ENCODE measurements around the gene PPM1E. TPM values are rescaled to one million over a fixed set of nuclear protein-coding genes. Genes with fewer than 3 reads are reported as not detected.

PPM1E gene
- total and polyA plus RNA-seq, 2 of the 4 experiments (the other 2 are of a cell fraction) = under 0.01 to 0.05 TPM

DNA sequence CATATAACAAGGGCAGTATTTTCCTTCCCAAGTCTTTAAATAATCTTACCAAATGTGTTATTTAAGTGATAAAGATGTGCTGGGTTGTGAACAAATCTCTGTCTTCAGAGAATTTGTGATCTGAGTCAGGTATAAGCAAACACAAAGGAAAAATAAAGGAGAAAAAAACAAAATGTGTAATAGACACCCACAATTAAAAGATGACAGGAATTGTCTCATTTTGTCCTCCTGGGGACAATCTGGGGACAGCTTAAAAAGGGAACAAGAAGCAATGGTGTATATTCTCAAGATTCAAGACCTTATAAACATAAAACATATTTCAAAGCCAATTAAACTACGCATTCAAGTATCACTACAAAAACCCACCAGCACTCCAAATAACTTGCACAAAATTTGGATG is 243.8 kb downstream of the PPM1E start:
- Histone ChIP-seq H4K8ac (ENCODE audit: low read depth in 2 of 2, low read length in 2 of 2) (no peak overlapping the region), H3K9ac (ENCODE audit: low read depth, low read length) (no peak overlapping the region), H3K4me1 (ENCODE audit: control insufficient read depth, insufficient read depth, low read length) (peaks cover 10% of the 10 kb centered on the region), H4K91ac (ENCODE audit: insufficient read depth, low read depth, low read length) (no peak overlapping the region), H4K5ac (ENCODE audit: low read depth, low read length) (no peak overlapping the region), H3K56ac (ENCODE audit: extremely low read depth, insufficient read depth, low read length) (no peak overlapping the region), H2AK9ac (replicated peaks; ENCODE audit: low read depth, low read length, poor library complexity) (no peak overlapping the region), H2AFZ (replicated peaks; ENCODE audit: low read length, poor library complexity) (no peak overlapping the region), H4K20me1 (ENCODE audit: insufficient read depth, low read length) (no peaks in the 10 kb centered on the region), H3K27ac (ENCODE audit: insufficient read depth, low read length) (no peak overlapping the region), H3K27me3 (ENCODE audit: control insufficient read depth, insufficient read depth, low read length) (no peaks in the 10 kb centered on the region), H2BK20ac (ENCODE audit: low read depth, low read length) (no peak overlapping the region), H3K9me3 (ENCODE audit: control insufficient read depth, insufficient read depth, low read length) (no peaks in the 10 kb centered on the region), H2BK120ac (ENCODE audit: low read depth, low read length) (no peak overlapping the region), H3K9me1 (ENCODE audit: insufficient read depth, low read length) (no peaks in the 10 kb centered on the region; the same call in 1 of the 2 replicates), H3K4ac (ENCODE audit: low read depth, low read length) (no peak overlapping the region), H2AK5ac (ENCODE audit: low read depth, low read length) (no peak overlapping the region), H3K23ac (ENCODE audit: low read depth, low read length) (no peak overlapping the region), H3K79me1 (ENCODE audit: low read depth in 1 of 2, low read length in 2 of 2) (peaks cover 0 to 4% of the 10 kb centered on the region in 2 experiments; a peak in 1 of 4 replicates), H2BK15ac (ENCODE audit: low read depth, low read length) (no peak overlapping the region), H3K36me3 (ENCODE audit: control insufficient read depth, insufficient read depth, low read length) (peaks cover 3% of the 10 kb centered on the region; the same call in 1 of the 2 replicates), H3K4me2 (ENCODE audit: low read depth, low read length) (no peak overlapping the region), H3K4me3 (ENCODE audit: insufficient read depth, low read depth, low read length) (no peak overlapping the region), H3K18ac (ENCODE audit: low read depth, low read length) (no peak overlapping the region), H2BK5ac (ENCODE audit: low read depth, low read length, poor library complexity, severe bottlenecking) (no peak overlapping the region), H3K14ac (replicated peaks; ENCODE audit: low read depth, low read length) (no peak overlapping the region)
- no TSS peak for BruUV-seq (replicated peaks)
- TF ChIP-seq CEBPB (IDR thresholded peaks at IDR 0.05; ENCODE audit: low read depth, low read length) (no peak), SMC3 (IDR thresholded peaks at IDR 0.05; ENCODE audit: low read depth, low read length) (no peak), RAD21 (IDR thresholded peaks at IDR 0.05; ENCODE audit: low read length) (no peak), FOS (IDR thresholded peaks at IDR 0.05; ENCODE audit: low read depth, low read length) (no peak), NFE2L2 (IDR thresholded peaks at IDR 0.05; ENCODE audit: low read depth, low read length) (no peak), CHD1 (IDR thresholded peaks at IDR 0.05; ENCODE audit: low read depth, low read length) (no peak), MAFK (IDR thresholded peaks at IDR 0.05; ENCODE audit: low read depth, low read length) (no peak), BHLHE40 (IDR thresholded peaks at IDR 0.05; ENCODE audit: low read depth, low read length) (no peak), MAZ (IDR thresholded peaks at IDR 0.05; ENCODE audit: borderline replicate concordance, low read depth, low read length) (no peak), RCOR1 (IDR thresholded peaks at IDR 0.05; ENCODE audit: insufficient replicate concordance, low read length) (no peak), POLR2A (IDR thresholded peaks at IDR 0.05; ENCODE audit: low read depth, low read length) (no peak), RFX5 (IDR thresholded peaks at IDR 0.05; ENCODE audit: low read depth, low read length) (no peak), MXI1 (IDR thresholded peaks at IDR 0.05; ENCODE audit: borderline replicate concordance, low read depth, low read length) (no peak)
- TF ChIP-seq, protein P1, sequence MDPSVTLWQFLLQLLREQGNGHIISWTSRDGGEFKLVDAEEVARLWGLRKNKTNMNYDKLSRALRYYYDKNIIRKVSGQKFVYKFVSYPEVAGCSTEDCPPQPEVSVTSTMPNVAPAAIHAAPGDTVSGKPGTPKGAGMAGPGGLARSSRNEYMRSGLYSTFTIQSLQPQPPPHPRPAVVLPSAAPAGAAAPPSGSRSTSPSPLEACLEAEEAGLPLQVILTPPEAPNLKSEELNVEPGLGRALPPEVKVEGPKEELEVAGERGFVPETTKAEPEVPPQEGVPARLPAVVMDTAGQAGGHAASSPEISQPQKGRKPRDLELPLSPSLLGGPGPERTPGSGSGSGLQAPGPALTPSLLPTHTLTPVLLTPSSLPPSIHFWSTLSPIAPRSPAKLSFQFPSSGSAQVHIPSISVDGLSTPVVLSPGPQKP (IDR thresholded peaks at IDR 0.05; ENCODE audit: borderline replicate concordance, low read depth, low read length) = no peak
- TF ChIP-seq, protein P2, sequence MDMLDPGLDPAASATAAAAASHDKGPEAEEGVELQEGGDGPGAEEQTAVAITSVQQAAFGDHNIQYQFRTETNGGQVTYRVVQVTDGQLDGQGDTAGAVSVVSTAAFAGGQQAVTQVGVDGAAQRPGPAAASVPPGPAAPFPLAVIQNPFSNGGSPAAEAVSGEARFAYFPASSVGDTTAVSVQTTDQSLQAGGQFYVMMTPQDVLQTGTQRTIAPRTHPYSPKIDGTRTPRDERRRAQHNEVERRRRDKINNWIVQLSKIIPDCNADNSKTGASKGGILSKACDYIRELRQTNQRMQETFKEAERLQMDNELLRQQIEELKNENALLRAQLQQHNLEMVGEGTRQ (IDR thresholded peaks at IDR 0.05; ENCODE audit: low read depth, low read length) = no peak
- TF ChIP-seq, protein P3, sequence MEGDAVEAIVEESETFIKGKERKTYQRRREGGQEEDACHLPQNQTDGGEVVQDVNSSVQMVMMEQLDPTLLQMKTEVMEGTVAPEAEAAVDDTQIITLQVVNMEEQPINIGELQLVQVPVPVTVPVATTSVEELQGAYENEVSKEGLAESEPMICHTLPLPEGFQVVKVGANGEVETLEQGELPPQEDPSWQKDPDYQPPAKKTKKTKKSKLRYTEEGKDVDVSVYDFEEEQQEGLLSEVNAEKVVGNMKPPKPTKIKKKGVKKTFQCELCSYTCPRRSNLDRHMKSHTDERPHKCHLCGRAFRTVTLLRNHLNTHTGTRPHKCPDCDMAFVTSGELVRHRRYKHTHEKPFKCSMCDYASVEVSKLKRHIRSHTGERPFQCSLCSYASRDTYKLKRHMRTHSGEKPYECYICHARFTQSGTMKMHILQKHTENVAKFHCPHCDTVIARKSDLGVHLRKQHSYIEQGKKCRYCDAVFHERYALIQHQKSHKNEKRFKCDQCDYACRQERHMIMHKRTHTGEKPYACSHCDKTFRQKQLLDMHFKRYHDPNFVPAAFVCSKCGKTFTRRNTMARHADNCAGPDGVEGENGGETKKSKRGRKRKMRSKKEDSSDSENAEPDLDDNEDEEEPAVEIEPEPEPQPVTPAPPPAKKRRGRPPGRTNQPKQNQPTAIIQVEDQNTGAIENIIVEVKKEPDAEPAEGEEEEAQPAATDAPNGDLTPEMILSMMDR (conservative IDR thresholded peaks at IDR 0.05; ENCODE audit: low read depth, low read length) = no peak
- dilution Hi-C loops (cut with HindIII; ENCODE audit: low sequenced_read_pairs, unreplicated experiment) = no loop called here
- POLR2A ChIA-PET (ENCODE audit: unreplicated experiment) = no interaction called here
- CTCF ChIA-PET = no interaction called here
- in situ Hi-C loops (cut with MboI; ENCODE audit: low sequenced_read_pairs) = loop anchor here (5.0 kb wide), 1 partner anchor 477 kb away; no protein-coding TSS in a partner anchor
- no CpG with 5 or more reads among the region's 1 CpG for WGBS, 2 experiments (ENCODE audit: extremely low coverage in 2 of 2, insufficient read length in 1 of 2)
- intact Hi-C loops (cut with micrococcal nuclease) = no loop called here
- no peak for DNase-seq
- ATAC-seq (ENCODE audit: low read depth) = no peak

Measured in IMR-90 (cell line).